HG02970 (cell line): Measurements from ENCODE around the gene CKMT2.

Experiments used
- ATAC-seq: cut with Tn5 transposase; IDR thresholded peaks from one replicate; pipeline ENCODE4 v1.9.1; 2021; ENCODE audit warnings: mild to moderate bottlenecking, moderate library complexity, moderate number of reproducible peaks; ENCODE audit not compliant: unreplicated experiment, low FRiP score

The CKMT2 gene

GRCh38 chr5:81301271-81302015, 68.3 kb downstream of the CKMT2 start, which contains the start of gene ZCCHC9:
Gene ZCCHC9 (plus strand): TSS chr5:81301587. CDS start chr5:81304758, 3,171 bp downstream.
- ATAC-seq = peak; percentile 97

GRCh38 chr5:81302596-81302995, 69.5 kb downstream of the CKMT2 start:
- no peak for ATAC-seq

GRCh38 chr5:81303563-81303962, 70.4 kb downstream of the CKMT2 start:
- ATAC-seq = no peak

- ATAC-seq = no peak
These were observed 72.7 kb downstream of the CKMT2 start for GRCh38 chr5:81305785-81306184.

- no peak for ATAC-seq
These were observed 75.7 kb downstream of the CKMT2 start for GRCh38 chr5:81308836-81309235.

- no peak for ATAC-seq
These were observed 77.4 kb downstream of the CKMT2 start for GRCh38 chr5:81310402-81311063.

GRCh38 chr5:81313278-81313677, 80.2 kb downstream of the CKMT2 start:
- no peak for ATAC-seq

- no peak for ATAC-seq
These were observed 80.6 kb downstream of the CKMT2 start for GRCh38 chr5:81313686-81314085.

GRCh38 chr5:81314581-81314980, 81.5 kb downstream of the CKMT2 start:
- no peak for ATAC-seq

- ATAC-seq = no peak
These were observed 82.2 kb downstream of the CKMT2 start for GRCh38 chr5:81315336-81315735.

GRCh38 chr5:81315830-81316229, 82.7 kb downstream of the CKMT2 start:
- no peak for ATAC-seq
